ENCODE data around the gene PITRM1.

DNA sequence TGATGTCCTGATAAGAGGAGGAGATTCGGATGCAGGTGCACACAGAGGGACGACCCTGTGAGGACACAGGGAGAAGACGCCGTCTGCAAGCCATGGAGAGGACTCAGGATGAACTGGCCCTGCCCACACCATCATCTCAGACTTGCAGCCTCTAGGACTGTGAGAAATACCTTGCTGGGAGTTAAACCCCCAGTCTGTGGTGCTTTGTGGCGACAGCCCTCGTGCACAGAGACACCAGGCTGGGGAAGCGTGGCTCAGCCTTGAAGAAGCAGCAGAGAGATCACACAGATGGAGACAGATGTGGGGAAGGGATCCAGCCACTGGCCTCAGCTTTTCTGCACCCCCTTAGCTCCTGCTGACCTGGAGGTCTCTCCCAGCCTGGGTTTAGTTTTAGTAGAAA is 26.3 kb upstream of the PITRM1 start:
- TF ChIP-seq CTCF (IDR thresholded peaks at IDR 0.05; ENCODE audit: low read length) (no peak), EZH2 (IDR thresholded peaks at IDR 0.05; ENCODE audit: borderline replicate concordance, low read length) (no peak)
